Measurements from ENCODE around the gene SCLT1.
"Not testable (repeated sequence)": the region's sequence is repeated elsewhere in the genome, so short reads cannot be mapped to it uniquely, and the experiment has no call there.

The SCLT1 gene

DNA sequence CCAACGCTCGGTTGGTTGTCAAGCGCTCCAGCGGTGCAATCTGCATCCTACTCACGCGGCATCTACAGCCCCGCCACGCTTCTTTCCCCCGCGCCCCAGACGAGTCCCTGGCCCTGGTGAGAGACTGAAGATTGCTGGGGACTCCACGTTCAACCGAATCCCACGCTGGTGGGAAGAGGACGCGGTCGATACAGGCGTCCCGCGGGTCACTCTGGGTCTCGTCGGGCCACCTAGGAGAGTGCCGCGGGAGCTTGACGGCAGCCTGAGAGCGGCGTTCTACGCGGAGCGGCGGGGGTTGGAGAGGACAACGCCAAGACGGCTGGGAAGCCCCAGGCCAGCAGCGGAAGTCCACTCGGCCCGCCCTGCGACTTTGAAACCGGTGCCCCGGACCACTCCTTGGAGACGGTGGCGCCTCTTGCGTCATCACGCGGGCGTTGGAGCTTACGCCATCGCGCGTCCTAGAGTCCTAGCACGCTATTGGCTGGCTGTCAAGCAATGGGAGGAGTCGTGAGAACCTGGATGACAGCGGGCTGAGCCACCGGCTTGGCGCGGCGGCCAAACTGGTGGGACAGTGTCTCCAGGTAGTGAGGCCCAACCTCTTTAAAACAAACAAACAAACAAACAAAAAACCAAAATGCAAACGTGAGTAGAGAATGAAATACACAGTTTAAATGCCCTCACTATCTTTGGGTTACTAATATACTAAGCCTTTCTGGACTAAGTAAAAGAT, at the start of gene SCLT1:
SCLT1 (minus strand) TSS at position 349 of the 730 bp plus-strand sequence. CDS start 436 bp downstream, outside the sequence.
- DNase-seq (ENCODE audit: low read depth in 3 of 3) = peak; percentile 90 to 95 (median 94)

GRCh38 chr4:129140521-129140920, 47.2 kb upstream of the SCLT1 start:
- no peak for DNase-seq (ENCODE audit: low read depth in 3 of 3)

DNA sequence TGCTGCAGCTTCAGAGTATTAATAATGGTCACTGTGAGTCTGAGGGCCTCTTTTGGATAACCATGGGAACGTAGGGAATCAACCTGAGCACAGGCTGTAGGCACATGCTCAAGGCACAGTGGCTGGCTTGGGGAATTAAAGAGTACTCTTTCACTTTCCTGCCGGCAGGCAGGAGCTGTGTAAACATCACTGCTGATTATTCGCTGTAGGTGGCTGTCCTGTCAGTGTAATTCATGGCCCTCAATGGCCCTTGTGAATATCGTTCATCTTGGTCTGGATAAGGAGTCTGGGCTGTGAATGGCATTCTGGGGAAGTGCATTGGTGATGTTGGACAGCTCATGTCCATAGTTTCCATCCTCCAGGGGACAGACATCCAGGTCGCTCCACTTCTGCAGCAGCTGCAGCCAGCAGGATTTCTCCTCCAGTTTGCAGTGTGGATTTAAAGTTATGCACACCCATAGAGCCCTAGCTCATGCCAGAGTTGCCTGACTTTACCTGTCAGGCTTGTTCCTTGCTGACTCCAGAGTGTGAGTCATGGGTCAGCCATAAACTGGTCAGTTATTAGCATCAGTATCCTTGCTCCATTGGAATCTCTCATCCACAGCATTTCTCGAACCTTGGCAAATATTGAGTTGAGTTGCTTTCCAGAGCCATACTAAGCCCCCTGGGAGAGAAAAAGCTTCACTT, 45.6 kb upstream of the SCLT1 start:
- no peak for DNase-seq (ENCODE audit: low read depth in 3 of 3)

DNA sequence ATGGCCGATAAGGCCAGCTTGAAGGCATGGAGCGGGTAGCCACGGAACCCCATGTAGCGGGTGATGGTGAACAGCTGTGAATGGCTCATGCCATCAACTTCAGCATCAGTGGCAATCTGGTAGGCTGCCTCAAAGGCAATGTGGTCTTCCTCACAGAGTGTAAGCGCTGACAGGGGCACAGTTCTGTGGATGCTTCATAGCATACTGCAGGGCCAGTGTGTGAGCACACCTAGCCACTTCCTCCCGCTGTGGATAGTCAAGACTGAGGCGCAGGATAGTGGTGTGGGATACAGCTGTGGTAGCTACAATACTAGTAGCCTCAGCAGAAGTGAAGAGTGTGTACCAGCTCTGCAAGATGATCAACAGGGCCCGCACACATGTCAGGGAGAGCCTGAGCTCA, 43.1 kb upstream of the SCLT1 start:
- no peak for DNase-seq (ENCODE audit: low read depth in 3 of 3)

GRCh38 chr4:129131343-129131742, 38.0 kb upstream of the SCLT1 start:
- DNase-seq (ENCODE audit: low read depth in 3 of 3) = no peak

DNA sequence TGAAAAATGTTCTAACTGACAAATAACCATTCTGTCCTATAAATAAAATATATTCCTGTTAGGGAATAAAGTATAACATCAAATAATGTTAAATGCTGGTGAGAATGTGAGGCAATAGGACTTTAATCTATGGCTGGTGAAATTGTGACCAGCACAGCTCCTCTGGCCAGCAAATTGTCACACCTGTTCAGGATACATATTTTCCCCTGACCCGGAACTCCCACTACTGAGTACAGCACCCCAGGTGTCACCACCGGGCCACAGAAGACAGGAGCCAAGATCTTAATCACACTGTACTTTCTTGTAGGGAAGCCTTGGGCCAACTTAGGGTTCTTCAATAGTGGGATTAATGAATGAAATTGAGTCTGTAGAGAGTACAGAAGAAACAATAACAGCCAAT, 35.8 kb upstream of the SCLT1 start:
- no peak for DNase-seq (ENCODE audit: low read depth in 3 of 3)

DNA sequence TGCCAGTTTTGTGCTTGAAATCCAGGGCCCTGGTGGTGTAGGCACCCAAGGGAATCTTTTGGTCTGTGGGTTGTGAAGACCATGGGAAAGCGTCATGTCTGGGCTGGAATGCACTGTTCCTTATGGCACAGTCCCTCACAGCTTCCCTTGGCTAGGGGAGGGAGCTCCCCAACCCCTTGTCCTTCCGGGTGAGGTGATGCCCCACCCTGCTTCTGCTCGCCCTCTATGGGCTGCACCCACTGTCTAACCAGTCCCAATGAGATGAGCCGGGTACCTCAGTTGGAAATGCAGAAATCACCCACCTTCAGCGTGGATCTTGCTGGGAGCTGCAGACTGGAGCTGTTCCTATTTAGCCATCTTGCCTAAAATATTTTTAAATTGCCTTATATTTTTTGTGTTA, 33.3 kb upstream of the SCLT1 start:
- DNase-seq (ENCODE audit: low read depth in 3 of 3) = not testable (repeated sequence)

- DNase-seq (ENCODE audit: low read depth in 3 of 3) = no peak
Measured at GRCh38 chr4:129117705-129118104, 24.4 kb upstream of the SCLT1 start.

DNA sequence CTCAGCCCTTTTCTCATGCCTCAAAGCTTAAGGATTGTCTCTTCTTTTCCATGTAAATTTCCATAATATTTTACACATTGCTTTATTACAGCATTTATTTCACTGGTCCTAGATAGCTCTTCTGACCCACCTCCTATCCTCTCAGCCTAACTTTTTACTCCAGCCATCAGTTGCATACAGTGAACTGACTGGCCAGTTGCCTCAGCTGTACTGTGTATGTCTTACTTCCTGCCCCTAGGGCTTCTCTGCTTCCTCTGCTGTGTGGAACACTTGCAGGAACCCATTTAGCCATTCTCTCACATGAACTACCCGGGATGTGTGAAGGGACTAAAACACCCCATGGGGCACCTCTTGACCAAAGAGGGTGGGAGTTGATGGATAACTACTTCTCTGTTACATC, 20.6 kb upstream of the SCLT1 start:
- no peak for DNase-seq (ENCODE audit: low read depth in 3 of 3)

DNA sequence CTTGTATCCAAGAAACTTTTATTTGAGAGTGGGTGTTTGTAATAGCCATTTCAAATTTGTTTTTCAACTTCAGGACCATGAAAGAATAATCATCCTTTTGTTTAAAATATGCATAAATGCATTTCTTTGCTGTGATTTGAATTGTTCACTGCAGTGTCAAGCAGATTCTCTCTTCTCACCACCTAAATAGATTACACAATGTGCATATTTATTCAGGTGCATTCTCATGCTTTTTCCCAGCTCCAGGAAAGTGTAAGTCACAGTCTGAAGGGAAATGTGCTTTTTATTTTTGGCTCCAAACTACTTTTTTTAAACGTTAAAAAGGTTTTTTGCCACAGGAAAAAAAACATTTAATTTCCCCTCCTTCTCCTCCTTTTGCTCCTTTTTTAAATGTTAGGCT, 20.1 kb upstream of the SCLT1 start:
- DNase-seq (ENCODE audit: low read depth in 3 of 3) = no peak

- no peak for DNase-seq (ENCODE audit: low read depth in 3 of 3)
Measured at GRCh38 chr4:129111919-129112318, 18.6 kb upstream of the SCLT1 start.

DNA sequence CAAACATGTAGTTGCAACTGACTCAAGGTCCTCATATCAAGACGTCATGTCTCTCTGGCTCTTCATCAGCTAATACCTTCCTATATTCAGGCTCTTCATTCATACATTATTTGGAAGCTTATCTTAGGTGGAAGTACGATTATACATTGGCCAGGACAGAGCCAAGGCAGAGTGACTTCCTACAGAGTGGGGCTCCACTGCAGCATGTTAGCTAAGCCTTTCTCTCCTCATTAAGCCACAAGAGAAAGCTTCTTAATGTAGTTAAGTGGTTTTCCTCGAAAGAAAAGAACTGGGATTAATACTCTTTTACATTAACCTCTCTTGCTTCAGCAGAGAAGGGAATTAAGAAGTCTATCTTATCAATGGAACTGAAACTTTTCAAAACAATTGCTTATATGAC, 17.6 kb upstream of the SCLT1 start:
- no peak for DNase-seq (ENCODE audit: low read depth in 3 of 3)

- no peak for DNase-seq (ENCODE audit: low read depth in 3 of 3)
Measured at GRCh38 chr4:129109965-129110824, 16.9 kb upstream of the SCLT1 start.

- DNase-seq (ENCODE audit: low read depth in 3 of 3) = no peak
Measured at GRCh38 chr4:129098531-129099001, 5.2 kb upstream of the SCLT1 start.

DNA sequence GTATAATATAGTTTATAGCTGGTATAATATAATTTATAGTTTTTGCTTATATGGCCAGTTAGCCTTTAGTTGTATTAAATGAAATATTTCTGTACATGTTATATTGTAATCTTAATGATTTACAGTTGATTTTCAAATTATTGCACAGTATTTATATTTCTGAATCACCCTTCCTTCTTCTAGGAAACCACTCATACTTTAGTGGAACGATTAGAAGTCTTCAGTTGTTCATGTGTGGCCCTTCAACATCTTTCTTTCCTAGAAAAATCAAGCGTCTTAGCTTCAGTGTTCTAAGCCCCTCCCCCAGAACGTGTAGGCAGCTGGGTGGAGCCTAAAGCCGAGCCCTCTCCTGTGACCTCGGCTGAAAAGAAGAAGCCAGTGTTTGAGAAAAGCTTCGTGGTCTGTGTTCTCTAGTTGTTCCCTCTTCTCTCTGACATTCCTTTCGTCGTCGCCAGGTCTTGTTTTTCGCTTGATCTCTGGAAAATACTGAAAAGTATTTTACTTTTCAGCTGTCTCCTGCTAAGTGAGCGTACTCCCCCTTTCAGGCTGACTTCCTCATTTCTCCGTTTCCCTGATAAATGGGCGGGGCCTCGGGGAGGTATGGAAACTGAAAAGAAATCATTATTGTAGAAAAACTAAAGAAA, 2.6 kb upstream of the SCLT1 start, which contains the start of gene C4orf33:
C4orf33 (plus strand) TSS at position 342 of the 644 bp plus-strand sequence. CDS start 6,459 bp downstream, outside the sequence.
- peak; percentile 50 to 75 (median 67) for DNase-seq (ENCODE audit: low read depth in 3 of 3)

DNA sequence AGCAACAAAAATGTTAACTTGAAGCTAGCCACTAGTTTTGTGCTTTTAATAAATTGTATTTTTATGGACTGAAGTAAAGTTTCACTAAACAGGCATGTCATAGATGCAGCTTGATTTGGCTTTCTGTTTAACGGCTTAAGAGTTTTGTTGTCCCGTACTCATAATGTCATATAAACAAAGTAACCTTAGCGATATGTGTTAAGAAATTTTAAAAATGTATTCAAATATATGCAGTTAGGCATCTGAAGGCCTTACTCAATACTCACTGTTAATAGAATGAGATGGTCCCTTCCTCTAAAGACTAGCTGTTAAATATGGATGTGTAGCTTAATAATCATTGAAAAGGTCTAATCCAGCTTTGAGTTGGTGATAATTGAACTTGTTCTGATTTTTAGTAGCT, 1.0 kb upstream of the SCLT1 start:
- DNase-seq (ENCODE audit: low read depth in 3 of 3) = no peak

DNA sequence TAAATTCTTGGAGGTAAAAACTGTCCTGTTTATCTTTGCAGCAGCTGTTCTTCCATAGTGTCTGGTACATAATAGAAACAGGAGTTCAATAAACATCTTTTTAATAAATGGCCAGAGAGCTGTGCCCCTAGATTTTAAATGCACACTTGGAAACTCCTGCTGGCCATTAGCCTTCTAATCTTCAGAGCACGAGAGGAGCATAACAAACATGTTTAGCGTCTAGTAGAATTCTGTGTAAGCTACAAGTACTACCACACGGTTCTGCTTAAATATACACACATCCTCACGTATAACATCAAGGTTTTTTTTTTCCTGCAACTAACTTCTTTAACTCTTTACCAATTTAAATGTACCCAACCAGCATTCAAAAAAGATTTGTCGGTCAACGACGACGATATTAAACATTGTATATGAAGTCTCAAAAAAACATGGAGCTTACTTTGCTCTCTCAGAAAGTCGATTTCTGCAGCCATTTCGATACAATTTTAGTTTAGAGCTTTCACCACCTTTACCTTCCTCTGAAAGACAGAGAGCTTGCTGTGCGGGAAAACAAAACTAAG, 628 bp downstream of the SCLT1 start:
- DNase-seq (ENCODE audit: low read depth in 3 of 3) = no peak

DNA sequence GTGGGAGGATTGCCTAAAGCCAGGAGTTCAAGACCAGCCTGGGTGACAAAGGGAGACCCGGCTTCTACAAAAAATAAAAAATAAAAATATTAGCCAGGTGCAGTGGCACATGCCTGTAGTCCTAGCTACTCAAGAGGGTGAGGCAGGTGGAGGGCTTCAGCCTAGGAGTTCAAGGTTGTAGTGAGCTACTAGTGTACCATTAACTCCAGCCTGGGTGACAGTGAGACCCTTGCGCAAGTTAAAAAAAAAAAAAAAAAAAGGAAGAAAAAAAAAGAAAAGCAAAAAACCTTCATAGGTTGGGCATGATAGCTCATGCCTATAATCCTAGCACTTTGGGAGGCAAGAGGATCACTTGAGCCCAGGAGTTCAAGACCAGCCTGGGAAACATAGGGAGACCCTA, 5.8 kb downstream of the SCLT1 start:
- no peak for DNase-seq (ENCODE audit: low read depth in 3 of 3)

DNA sequence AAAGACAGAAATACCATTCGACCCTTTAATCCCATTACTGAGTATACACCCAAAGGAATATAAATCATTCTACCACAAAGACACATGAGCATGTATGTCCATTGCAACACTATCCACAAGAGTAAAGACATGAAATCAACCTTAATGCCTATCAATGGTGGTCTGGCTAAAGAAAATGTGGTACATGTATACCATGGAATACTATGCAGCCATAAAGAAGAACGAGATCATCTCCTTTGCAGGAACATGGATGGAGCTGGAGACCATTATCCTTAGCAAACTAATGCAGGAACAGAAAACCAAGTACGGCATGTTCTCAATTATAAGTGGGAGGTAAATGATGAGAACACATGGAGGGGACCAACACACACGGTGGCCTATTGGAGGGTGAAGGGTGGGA, 7.9 kb downstream of the SCLT1 start:
- no peak for DNase-seq (ENCODE audit: low read depth in 3 of 3)

DNA sequence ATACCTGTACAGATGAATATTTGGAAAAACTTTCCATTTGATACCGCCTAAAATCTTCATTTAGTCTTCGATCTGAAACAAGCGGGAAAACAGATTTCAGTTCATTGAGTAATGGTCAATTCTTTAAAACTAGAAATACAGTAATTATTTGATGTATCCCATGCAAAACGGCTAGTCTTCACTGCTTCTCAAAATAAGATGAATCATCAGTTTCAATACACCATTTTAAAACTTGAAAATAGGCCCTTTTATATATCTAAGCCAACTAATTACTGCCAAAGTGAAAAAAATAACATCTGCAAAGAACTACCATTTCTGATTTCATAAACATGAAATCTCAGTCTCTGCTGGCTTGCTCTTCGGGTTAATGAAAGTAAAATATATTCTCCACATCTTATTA, 11.0 kb downstream of the SCLT1 start:
- no peak for DNase-seq (ENCODE audit: low read depth in 3 of 3)

GRCh38 chr4:129080129-129080528, 13.2 kb downstream of the SCLT1 start:
- DNase-seq (ENCODE audit: low read depth in 3 of 3) = no peak

All from stimulated activated CD4-positive, alpha-beta T cell treated with anti-CD3 and anti-CD28 coated beads, TNF-alpha, amount 100 ng/mL, for 48 hours (primary cell).